GM19324 (cell line): ENCODE measurements around the gene SERPINB8.

Source experiments
- ATAC-seq: cut with Tn5 transposase; IDR thresholded peaks from one replicate; pipeline ENCODE4 v1.9.1; 2021; ENCODE audit warnings: mild to moderate bottlenecking, moderate library complexity; ENCODE audit not compliant: unreplicated experiment, low FRiP score

The SERPINB8 gene

GRCh38 chr18:64011513-64011912 is 41.6 kb downstream of the SERPINB8 start:
- ATAC-seq, result no peak

DNA sequence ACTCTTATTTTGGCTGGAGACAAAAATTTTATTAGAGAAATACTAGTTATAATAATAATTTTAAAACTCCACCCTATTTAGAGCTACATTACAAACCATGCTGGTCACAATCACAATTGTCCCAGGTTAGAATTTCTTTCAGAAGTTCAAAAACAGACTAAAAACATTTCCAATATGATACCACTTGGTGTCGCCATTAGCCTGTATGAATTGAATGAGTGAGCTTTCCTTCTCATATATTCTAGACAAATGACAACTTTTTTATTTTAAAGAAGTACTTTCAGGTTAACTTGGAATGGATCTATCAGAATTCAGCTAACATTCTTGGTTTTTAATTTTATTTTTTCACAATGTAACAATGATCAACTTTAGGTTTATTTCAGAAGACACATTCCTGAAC is 48.0 kb downstream of the SERPINB8 start:
- no peak for ATAC-seq

- no peak for ATAC-seq
Measured at GRCh38 chr18:64019922-64020756, 50.3 kb downstream of the SERPINB8 start.

- ATAC-seq, result no peak
Measured at GRCh38 chr18:64026350-64026749, 56.5 kb downstream of the SERPINB8 start.

- peak; percentile 53 for ATAC-seq
Measured at GRCh38 chr18:64027931-64028695, 58.2 kb downstream of the SERPINB8 start.

GRCh38 chr18:64029096-64029495 is 59.2 kb downstream of the SERPINB8 start:
- no peak for ATAC-seq

DNA sequence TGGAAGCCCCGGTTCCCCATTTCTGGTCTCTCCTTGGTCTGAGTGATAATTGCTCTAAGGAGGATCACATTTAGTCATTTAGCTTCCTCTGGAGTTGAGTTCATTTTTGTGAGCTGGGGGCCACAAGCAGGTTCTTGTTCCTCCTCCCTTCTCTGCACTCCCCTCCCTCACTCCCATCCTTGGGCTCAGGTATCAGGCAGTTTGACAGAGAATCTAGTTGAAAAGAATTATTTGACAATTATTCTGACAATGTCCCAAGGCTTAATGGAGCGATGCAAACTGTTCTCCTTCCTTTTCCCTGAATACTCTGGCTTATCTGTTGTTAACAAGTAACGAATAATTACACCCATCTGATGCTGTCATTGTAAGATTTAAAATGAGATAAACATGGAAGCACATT is 61.5 kb downstream of the SERPINB8 start:
- no peak for ATAC-seq

DNA sequence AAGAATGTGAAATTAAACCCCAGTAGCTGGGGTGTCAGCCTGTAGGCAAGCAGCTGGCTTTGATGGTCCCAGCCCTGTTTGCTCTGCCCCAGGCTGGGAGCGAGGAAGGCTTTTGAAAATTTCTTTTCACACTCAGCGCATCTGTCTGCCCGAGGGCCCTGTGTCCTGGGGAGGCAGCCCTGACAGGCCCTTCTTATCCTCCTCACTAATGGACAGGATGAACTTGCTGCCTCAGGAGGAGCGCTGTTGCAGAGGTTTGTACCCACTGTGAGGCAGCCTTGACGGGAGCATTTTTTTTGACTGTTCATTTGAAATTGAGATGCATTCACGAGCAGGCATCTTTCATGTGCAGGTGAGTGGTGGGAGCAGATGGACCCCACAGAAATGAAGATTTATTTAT is 62.4 kb downstream of the SERPINB8 start:
- ATAC-seq, result no peak

DNA sequence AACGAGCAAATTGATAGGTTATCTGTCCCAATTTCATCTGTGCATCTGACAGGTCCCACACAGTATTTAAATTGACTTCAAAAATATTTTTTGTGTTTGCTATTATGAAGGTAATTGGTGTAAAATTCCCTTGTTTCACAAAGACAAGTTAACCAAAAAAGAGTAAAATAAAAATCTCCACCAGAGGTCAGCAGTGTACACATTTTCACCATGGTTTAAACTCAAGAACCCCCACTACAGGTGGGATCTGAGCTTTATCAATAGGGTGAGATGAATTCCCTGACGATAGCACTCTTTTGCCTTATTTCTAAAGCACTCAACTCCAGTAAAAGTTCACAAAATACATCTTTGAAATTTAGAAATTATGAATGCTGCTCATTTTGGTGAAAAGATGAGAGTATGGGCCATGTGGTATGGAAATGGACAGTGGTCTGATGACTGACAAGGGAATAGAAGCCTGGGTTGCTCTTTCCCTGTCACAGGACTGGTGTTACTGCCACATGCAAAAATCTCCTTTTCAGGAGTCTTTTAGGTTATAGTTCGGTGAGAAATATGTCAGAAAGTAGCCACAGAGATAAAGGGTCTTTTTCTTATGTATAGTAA is 68.0 kb downstream of the SERPINB8 start:
- ATAC-seq, result peak; percentile 72
